HG03095 (cell line): ENCODE results near the gene GPR148.

Experiments
- ATAC-seq: cut with Tn5 transposase; IDR thresholded peaks from one replicate; pipeline ENCODE4 v1.9.1; 2021; ENCODE audit warnings: moderate library complexity; ENCODE audit not compliant: unreplicated experiment

GPR148 gene

DNA sequence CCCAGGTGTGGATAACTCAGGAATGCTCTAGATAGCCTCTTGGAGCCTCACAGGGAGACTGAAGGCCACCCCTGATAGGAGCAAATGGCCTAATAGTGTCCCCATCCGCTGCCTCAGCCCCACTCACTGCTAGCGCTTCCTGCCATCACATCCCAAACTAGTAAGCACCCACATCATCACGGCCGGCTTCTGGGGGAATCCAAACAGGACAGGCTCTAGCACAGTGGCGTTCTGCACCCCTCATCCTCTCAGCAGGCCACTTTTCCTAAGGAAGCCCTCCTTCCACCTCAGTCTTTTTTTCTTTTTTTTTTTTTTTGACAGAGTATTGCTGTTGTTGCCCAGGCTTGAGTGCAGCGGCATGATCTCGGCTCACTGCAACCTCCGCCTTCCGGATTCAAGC, 20.2 kb downstream of the GPR148 start:
- no peak for ATAC-seq

DNA sequence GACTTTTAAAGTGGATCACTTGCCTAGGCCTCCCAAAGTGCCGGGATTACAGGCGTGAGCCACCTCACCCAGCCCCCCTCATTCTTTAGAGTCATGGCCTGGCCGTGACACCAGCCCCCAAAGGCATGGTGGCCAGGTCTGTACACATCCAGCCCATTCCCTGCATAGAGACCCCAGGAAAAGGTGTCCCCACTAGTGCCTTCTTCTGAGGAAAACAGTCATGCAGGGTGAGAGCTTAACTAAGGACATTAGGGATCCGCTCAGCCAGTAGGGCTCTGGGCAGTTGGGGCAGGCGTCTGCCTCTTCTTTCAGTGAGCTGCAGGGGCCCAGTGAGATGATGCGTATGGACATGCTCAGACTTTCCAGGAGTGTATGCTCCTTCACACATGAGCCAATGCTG, 20.8 kb downstream of the GPR148 start:
- ATAC-seq, result no peak

DNA sequence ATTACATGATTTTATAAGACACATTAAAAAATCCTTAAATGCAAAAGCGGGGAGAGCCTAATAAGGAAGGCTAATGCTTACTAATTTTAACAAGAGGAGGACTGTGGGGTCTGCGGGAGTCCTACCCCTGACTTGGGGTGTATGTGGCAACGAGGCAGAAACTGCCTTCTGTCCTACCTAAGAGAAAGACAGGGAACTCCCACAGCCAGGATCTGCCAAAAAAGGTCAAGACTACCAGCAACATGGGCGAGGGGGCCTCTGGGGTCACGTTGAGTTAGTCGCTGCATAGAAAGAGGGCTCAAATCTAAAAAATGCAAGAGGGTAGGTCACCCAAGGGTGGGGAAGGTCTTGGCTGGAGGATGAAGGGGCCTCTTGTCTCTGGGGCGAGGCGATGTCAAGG, 25.9 kb downstream of the GPR148 start:
- ATAC-seq, result no peak

DNA sequence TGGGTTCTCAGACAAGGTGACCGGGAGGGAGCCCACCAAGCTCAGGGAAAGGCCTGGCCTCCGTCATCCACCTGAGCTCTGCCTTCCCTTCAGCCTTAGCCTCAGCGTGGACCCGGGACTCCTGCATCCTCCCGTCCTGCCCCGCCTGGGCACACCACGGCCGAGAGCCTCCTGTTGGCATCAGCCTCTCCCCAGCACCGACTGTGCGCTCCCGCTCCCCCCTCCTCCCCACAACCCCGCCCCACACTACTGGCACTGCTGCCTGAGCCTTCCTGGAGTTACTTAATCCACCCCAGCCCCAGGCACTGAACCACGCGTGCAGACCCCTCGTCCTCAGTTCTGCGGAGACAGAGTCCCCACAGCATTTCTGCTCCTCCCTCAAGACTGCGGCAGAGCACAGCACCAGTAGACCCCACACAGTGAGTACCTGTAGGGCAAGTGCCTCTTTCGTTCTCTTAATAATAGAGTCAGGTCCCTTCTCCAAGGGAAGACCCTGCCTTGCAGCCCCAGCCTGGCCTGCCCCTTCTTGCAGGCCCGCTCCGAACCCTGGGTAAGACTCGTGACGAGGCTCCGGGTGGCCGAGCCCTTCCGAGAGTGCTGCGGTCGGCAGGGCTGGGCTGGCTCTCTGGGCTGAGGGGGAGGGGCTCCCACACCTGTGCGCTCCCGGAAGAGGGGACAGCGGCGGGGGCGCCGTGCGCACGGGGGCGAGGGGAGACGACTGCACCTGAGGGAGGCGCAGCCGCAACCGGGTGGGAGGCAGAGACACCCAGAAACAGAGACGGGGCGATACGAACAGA, 26.6 kb downstream of the GPR148 start, which contains the start of gene AMER3:
Gene AMER3, plus strand, starts transcription at position 285 of the 797 bp plus-strand sequence. CDS start 6,533 bp downstream, outside the sequence.
- no peak for ATAC-seq

DNA sequence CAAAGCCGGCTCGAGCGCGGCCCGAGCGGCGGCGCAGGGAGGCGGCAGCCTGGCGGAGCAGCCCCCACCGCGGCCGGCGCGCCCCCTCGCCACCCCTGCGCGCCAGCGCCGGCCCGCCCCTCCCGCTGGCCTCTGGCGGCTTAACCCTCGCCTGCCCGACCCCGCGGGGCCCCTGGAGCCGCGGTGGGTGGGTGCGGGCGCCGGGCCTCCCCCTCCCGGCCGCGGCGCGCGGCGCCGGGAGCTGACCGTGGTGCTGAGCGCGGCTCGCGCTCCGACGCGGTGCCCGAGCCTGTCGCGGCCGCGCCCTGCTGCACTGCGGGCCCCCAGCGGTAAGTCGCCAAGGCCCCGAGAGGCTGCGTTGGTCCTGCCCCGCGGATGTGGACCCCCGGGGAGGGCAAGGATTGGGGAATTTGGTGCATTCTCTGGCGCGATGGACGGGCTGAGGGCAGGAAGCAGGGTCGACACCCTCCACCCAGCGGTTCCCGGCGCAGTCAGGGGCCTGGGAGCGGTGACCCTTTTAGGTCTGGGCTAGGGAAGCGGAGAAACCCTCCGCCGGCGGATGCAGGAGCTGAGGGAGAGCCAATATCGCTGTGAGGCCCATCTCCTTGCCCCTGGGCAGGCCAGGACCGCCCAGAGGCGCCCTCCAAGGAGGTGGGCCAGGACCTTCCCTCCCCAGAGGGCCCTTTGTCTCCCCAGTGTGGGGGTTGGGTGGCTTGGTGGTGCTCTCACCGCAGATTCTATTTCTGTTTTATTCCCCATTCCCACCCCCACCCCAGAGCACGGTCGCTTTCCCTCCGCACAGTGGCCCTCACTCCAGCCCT, 27.4 kb downstream of the GPR148 start:
- ATAC-seq, result no peak

DNA sequence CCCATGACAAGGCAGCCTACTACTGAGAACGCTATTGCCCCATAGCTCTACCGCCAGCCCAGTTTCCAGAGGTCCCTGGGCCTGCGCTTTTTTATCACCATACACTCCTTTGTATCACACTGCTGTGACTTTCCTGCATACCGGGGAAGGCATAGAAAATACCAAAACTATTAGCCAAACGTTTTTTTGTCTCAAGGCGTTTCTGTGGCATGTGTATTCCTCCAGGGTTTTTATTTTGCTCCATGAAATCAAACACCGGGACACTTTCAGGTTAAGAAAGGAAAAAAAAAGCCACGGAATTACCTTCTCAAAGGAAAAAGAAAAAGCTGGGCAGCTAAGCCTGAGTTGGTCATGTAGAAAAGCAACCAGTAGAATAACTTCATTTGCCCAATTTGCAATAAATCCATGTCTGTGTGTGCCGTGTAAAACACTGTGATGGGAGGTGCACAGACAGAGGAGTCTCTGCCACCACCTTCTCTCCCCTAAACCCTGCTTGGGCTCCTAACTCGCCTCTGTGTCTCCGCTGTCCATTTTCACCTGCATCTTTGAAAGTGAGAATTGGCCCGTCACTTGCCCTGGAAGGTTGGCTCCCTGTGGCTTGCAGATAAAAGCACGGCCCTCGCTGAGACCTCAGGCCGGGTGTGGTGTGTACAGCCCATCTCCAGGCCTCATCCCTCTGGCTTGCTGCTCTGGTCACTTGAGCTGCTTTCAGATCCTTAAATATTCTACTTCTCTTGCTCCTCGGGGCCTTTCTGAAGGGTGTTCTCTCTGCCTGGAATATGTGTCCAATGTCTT, 28.2 kb downstream of the GPR148 start:
- ATAC-seq, result no peak

DNA sequence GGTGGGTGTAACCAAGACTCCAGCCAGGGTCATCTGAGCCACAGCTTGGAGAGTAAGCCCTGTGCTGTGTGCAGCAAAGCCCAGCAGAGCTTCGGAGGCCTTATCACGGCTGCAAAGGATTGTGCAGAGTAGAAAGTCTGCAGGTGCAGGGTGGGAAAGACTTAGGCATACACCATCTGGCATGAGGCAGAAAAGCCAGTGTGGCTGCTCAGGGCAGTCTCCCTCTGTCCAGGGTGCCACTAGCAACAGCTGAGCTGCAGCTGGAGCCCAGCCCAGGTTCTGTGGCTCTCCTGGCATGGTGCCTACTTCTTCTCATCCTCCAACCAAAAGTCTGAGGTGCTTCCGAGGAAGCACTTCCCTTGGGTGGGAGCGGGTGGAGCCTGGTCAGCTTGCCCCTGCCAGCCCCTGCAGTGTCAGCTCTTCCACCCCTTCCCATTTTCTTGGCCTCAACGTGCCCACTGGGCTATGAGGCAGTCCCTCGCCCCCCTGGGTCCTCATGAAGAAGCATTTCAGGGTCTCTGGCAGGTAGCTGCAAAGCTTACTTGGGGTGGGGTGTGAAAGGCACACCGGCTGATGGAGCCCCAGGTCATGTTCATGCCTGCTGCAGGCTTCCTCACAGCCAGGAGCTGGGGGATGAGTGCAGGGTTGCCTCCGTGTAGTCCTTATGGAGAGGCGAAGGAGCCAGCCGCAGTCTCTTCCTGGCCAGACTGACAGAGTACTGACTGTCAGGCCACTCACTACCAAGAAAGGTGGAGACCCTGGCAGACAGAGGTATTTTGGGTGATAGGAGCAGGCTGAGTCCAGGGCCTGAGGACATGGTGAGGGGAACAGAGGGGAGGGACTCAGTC, 31.3 kb downstream of the GPR148 start:
- ATAC-seq, result no peak

DNA sequence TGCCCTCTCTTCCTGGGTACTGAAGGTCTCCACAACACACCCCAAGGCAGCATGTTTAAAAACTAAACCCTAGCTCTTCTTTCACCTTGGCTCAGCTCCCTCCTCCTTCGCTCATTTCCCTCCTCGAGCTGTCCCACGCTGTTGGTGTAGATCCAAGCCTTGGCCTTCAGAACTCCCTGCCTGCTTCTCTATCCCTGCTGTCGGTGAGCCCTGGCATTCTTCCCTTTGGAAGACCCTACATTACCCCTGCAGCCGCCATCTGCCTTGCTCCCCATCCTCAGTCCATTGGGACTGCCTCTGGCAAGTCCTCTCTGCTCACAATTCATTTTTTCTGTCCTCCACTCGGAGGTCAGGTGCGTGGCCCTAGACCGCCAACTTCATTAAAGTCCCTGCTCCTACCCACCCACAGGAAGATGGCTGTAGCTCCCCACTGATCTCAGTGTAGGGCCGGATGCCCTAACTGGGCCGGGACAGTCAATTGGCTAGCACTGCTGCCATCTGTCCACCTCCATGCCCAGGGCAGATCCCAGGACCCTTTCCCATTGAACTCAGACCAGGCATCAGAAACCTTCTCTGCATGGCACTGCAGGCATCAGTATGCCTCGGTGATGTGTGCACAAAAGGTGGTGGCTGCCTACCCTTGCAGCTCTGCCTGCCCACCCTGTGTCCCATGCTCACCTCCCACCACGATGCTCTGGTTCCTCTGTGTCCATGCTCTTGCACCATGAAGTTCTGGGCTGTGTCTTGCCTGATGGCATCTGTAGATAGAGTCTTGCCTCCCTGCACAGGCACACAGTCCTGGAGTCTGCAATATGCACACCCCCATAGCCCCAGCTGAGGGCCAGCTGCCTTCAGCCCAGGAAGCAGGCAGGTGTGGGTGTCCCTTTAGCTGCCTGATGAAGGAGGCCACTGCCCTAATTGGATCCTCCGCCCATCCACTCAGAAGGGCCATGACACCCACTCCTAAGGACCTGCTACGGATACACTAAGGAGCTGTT, 32.2 kb downstream of the GPR148 start:
- ATAC-seq, result no peak

DNA sequence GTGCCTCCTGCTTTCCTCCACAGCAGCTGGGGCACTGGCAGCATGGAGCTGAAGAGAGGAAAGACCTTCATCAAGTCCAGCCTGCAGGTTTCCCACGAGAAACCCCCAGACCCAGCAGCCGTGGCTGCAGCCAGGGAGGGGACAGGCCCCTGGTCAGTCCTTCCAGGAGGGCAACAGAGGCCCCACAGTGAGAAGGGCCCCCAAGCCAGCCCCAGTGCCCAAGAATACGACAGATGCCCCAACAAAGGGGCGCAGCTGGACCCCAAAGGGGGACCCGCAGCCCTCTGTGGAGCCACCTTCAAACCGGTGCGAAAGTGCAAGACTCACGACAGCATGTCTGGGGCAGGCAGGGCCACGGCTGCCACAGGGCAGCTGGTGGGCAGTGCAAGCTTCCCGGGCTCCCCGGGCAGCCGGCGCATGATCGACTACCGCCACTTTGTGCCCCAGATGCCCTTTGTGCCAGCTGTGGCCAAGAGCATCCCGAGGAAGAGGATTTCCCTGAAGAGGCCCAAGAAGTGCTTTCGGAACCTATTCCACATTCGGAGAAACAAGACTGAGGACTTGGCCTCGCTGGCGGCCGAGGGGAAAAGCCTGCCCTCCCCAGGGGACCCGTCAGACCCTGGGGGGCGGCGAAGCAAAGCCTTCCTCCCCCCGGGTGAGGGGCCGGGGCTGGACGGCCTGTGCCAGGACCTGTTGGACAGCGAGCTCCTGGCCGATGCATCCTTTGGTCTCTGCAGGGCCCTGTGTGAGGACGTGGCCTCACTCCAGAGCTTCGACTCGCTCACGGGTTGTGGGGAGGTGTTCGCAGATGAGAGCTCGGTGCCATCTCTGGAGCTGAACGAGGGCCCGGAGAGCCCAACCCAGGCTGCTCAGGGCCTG, 33.4 kb downstream of the GPR148 start:
- no peak for ATAC-seq

DNA sequence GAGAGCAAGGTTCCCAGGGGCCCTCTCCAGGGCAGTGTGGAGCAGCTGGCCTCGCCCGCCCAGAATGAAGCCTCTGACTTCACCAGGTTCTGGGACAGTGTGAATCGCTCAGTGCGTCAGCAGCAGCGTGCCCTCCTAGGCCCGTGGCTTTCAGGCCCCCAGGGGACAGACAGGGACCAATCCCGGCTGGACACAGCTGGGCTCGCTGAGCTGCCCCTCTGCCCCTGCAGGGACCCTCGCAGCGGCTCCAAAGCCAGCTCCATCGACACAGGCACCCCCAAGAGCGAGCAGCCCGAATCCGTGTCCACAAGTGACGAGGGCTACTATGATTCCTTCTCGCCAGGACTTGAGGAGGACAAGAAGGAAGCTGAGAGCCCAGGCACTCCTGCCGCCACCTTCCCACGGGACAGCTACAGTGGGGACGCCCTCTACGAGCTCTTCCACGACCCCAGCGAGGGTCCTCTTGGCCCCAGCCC, 34.1 kb downstream of the GPR148 start:
- ATAC-seq, result no peak

DNA sequence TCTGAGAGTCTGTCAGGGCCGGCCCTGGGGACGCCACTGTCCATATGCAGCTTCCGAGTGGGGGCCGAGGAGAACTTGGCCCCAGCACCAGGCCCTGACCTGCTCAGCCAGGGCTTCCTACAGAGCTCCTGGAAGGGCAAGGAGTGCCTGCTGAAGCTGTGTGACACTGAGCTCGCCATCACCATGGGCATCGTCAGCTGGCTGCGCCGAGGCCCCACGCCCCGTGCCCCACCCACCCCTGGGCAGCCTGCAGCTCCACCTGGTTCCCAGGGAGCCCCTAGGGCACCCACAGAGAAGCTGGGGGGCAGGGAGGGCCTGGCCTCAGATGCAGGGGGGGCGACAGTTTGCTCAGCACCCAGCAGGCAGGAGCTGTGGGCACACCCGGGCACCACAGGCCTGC, 34.5 kb downstream of the GPR148 start:
- no peak for ATAC-seq

DNA sequence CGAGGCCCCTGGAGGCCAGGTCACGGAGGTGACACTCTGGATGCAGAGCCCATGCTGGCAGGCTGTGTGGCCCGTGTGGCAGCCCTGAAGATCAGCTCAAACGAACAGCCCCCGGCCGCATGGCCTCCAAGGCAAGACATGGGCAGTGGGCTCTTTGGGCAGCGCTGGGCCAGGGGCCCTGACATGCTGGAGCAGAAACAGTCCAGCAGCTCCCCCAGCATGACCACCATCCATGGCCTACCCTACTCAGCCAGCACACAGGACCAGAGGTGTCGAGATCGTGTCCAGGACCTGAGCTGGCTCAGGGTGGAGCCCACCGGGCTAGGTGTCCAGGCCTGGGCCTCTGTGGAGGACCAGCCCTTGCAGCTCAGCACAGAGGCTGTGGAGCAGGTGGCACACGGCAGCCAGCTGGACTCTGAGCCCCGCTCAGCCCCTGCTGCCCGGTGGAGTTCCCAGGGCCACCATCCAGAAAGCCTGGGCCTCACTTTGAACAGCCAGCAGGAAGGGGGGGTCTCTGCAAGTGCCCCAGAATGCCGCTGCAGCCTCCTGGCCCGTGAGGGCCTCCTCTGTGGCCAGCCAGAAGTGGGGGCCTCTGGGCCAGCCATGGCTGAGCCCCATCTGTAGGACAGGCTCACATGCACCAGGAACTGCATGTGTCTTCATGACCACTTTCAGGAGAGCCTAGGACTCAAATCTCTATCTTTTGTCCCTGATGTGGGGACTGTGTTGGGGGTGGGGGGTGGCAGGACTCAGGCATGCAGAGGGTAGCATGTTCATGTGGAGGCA, 35.4 kb downstream of the GPR148 start:
- no peak for ATAC-seq

DNA sequence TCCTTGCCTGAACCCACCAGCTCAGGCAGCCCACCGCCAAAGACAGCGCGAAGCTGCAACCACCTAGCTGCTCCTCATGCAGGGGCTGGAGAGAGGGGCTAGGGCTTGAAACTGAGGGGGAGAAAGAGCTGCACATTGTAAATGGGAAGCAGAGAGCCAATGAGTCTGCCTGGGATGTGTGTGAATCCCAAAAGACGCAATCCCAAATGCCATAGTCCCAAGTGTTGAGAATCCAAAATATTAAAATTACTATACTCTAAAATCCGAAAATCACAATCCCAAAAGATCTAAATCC, 35.9 kb downstream of the GPR148 start:
- no peak for ATAC-seq

DNA sequence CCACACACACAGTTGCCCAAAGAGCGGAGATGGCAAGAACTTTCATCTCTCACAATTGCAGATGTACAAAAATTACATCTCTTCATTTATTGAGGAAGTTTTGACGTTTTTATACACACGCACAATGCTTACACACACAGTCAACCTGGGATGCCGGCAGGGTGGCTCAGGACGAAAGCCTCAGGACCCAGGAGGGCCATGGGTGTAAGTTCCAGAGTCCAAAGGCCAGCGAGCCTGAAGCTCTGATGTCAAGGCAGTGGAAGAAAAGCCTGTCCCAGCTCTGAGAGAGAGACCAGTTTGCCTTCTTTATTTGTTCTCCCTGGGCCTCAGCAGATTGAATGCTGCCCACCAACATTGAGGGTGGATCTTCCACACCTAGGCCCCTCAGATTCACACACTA, 36.6 kb downstream of the GPR148 start:
- no peak for ATAC-seq

DNA sequence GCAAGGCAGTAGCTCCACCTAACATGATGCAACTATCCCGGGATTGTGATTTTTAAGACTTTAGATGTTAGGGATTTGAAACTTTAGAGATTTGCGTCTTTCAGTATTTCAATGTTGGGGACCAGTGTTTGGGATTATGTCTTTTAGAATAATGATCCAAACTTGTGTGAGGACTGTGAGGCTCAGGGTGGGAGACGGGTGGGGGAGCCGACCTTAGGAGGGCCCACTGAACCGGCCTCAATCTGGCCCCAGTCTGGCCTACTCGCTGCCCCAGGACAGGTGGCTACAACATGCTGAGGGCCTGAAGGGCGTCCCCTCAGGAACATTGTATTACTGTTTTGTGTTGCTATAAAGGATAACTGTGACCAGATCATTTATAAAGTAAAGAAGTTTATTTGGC, 37.2 kb downstream of the GPR148 start:
- ATAC-seq, result no peak

DNA sequence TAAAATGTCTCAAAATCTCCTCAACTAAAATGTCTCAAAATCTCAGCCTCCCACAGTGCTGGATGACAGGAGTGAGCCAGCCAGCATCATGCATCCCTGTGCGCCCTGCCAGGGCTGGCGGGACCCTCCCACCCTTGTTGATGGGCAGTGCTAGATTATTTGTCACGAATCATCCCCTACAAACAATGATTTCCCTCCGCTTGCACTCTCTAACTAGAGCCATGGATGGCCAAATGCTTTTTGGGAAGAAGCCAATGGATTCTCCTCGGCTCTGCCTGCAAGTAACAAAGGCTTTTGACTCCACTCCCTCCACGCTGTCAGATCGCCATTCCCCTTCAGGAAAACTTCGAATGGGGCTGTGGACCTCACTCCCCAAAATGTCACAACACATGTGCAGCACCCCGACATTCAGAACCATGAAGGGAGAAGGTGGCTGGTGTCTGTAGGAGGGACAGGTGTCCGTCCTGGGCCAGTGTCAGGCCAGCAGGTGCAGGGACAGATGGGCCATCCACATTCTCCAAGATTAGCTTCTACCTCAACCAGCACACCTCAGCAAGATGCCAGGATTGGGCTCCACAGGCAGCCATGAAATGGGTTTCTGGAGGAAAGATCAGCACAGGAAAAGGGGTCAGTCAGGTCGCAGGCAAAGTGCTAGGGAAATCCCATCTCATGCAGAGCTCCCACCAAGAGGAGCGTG, 38.0 kb downstream of the GPR148 start:
- no peak for ATAC-seq

DNA sequence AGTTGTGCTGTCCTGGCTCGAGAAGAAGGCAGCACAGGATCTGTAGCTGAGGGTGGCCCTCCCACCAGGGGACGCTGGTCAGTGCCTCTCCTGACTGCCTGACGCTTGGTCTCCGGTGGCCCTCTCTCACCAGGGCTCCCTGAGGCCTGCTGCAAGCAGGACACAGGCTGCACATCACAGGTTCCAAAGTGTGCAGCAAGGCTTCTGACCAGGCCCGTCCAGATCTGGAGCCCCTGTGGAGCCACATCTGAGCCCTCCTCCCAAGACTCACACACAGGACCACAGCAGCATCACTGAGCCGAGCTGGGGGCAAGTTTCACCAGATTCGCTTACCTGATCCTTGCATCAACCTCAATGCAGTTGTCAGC, 38.5 kb downstream of the GPR148 start:
- ATAC-seq, result no peak
